GM12874 (cell line): ENCODE results near the gene BACH2.

Source experiments
- TF ChIP-seq, protein P1 (sequence below): IDR thresholded peaks from 2 replicates; pipeline ENCODE4 v1.5.1; 2011; ENCODE audit warnings: low read depth, mild to moderate bottlenecking, control low read depth, low read length, moderate library complexity; ENCODE audit not compliant: insufficient read depth

The BACH2 gene

GRCh38 chr6:90173262-90173925, 123.2 kb downstream of the BACH2 start:
- TF ChIP-seq, protein P1, sequence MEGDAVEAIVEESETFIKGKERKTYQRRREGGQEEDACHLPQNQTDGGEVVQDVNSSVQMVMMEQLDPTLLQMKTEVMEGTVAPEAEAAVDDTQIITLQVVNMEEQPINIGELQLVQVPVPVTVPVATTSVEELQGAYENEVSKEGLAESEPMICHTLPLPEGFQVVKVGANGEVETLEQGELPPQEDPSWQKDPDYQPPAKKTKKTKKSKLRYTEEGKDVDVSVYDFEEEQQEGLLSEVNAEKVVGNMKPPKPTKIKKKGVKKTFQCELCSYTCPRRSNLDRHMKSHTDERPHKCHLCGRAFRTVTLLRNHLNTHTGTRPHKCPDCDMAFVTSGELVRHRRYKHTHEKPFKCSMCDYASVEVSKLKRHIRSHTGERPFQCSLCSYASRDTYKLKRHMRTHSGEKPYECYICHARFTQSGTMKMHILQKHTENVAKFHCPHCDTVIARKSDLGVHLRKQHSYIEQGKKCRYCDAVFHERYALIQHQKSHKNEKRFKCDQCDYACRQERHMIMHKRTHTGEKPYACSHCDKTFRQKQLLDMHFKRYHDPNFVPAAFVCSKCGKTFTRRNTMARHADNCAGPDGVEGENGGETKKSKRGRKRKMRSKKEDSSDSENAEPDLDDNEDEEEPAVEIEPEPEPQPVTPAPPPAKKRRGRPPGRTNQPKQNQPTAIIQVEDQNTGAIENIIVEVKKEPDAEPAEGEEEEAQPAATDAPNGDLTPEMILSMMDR: no peak

GRCh38 chr6:90170601-90171000, 126.0 kb downstream of the BACH2 start:
- TF ChIP-seq, protein P1: no peak

GRCh38 chr6:90169374-90169773, 127.3 kb downstream of the BACH2 start:
- TF ChIP-seq, protein P1: no peak

GRCh38 chr6:90168693-90169131, 127.9 kb downstream of the BACH2 start:
- TF ChIP-seq, protein P1: no peak

- TF ChIP-seq, protein P1: no peak
Measured at GRCh38 chr6:90167514-90168379, 128.9 kb downstream of the BACH2 start.

GRCh38 chr6:90162648-90163387, 133.8 kb downstream of the BACH2 start:
- TF ChIP-seq, protein P1: no peak

GRCh38 chr6:90160013-90160412, 136.6 kb downstream of the BACH2 start:
- TF ChIP-seq, protein P1: no peak
